Activated naive CD4-positive, alpha-beta T cell treated with anti-CD3 and anti-CD28 coated beads, Interleukin-2, amount 50 U/mL, for 16 hours (primary cell): ENCODE data around the gene DNAI1.
"Not testable (repeated sequence)": the region's sequence is repeated elsewhere in the genome, so short reads cannot be mapped to it uniquely, and the experiment has no call there.

Source experiments
- DNase-seq: peaks from one replicate; pipeline ENCODE4 v3.0.0-alpha.2; 2020

DNAI1 gene

GRCh38 chr9:34451545-34451944 lies 7.1 kb upstream of the DNAI1 start:
- DNase-seq: no peak

GRCh38 chr9:34452568-34452967 lies 6.0 kb upstream of the DNAI1 start:
- DNase-seq: no peak

GRCh38 chr9:34454571-34455065 lies 4.0 kb upstream of the DNAI1 start:
- no peak for DNase-seq

- no peak for DNase-seq
Measured at GRCh38 chr9:34456151-34456550, 2.5 kb upstream of the DNAI1 start.

GRCh38 chr9:34456746-34457145 lies 1.9 kb upstream of the DNAI1 start:
- no peak for DNase-seq

- DNase-seq: no peak
Measured at GRCh38 chr9:34457266-34458012, 1.2 kb upstream of the DNAI1 start.

GRCh38 chr9:34458959-34459340 lies 345 bp downstream of the DNAI1 start:
- DNase-seq: no peak

- no peak for DNase-seq
Measured at GRCh38 chr9:34459356-34459755, 751 bp downstream of the DNAI1 start.

GRCh38 chr9:34459941-34460340 lies 1.3 kb downstream of the DNAI1 start:
- DNase-seq: no peak

- peak; percentile 42 for DNase-seq
Measured at GRCh38 chr9:34463098-34463900, 4.7 kb downstream of the DNAI1 start.

- no peak for DNase-seq
Measured at GRCh38 chr9:34463901-34464232, 5.3 kb downstream of the DNAI1 start.

- no peak for DNase-seq
Measured at GRCh38 chr9:34464571-34464970, 6.0 kb downstream of the DNAI1 start.

GRCh38 chr9:34465468-34465867 lies 6.9 kb downstream of the DNAI1 start:
- no peak for DNase-seq

GRCh38 chr9:34475097-34475496 lies 16.5 kb downstream of the DNAI1 start:
- DNase-seq: no peak

- DNase-seq: no peak
Measured at GRCh38 chr9:34477541-34477940, 18.9 kb downstream of the DNAI1 start.

- no peak for DNase-seq
Measured at GRCh38 chr9:34479431-34479866, 20.8 kb downstream of the DNAI1 start.

GRCh38 chr9:34481620-34482019 lies 23.0 kb downstream of the DNAI1 start:
- not testable (repeated sequence) for DNase-seq

GRCh38 chr9:34482746-34483145 lies 24.1 kb downstream of the DNAI1 start:
- not testable (repeated sequence) for DNase-seq

GRCh38 chr9:34484678-34485077 lies 26.1 kb downstream of the DNAI1 start:
- DNase-seq: no peak

GRCh38 chr9:34485822-34486221 lies 27.2 kb downstream of the DNAI1 start:
- DNase-seq: no peak

- no peak for DNase-seq
Measured at GRCh38 chr9:34486572-34486971, 28.0 kb downstream of the DNAI1 start.

GRCh38 chr9:34490360-34490759 lies 31.8 kb downstream of the DNAI1 start:
- DNase-seq: no peak

GRCh38 chr9:34490760-34491159 lies 32.2 kb downstream of the DNAI1 start:
- no peak for DNase-seq

GRCh38 chr9:34491596-34491995 lies 33.0 kb downstream of the DNAI1 start:
- no peak for DNase-seq
